ENCODE results near the gene ANAPC2.

DNA sequence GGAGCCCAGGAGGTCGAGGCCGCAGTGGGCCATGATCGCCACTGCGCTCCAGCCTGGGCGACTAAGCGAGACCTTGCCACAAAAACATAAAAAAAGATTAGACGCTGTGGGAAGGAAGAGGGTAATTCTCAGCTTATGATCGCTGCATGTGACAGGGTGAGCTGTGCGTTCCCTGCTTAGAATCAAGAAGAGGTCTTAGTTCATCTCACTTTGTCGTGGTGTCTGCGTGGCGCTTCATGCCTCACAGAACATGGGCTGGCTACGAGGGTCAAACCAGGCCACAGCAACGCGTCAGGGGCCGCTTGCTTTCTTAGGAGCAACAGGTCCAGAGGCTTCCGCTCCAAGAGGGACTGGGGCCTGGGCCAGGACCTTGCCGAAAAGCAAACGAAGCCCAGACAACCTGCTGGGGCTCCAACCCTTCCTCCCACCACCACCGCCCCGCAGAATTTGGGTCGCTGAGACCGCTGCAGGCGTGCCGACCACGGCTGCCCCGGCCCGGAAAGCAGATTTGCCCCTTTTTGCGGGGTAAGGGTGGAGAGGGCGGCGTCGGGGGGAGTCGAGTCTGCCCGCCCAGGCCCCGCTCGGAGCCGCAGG, 59.4 kb downstream of the ANAPC2 start:
- TF ChIP-seq, protein P1, sequence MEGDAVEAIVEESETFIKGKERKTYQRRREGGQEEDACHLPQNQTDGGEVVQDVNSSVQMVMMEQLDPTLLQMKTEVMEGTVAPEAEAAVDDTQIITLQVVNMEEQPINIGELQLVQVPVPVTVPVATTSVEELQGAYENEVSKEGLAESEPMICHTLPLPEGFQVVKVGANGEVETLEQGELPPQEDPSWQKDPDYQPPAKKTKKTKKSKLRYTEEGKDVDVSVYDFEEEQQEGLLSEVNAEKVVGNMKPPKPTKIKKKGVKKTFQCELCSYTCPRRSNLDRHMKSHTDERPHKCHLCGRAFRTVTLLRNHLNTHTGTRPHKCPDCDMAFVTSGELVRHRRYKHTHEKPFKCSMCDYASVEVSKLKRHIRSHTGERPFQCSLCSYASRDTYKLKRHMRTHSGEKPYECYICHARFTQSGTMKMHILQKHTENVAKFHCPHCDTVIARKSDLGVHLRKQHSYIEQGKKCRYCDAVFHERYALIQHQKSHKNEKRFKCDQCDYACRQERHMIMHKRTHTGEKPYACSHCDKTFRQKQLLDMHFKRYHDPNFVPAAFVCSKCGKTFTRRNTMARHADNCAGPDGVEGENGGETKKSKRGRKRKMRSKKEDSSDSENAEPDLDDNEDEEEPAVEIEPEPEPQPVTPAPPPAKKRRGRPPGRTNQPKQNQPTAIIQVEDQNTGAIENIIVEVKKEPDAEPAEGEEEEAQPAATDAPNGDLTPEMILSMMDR (IDR thresholded peaks at IDR 0.05 in 4 of 5, conservative IDR thresholded peaks at IDR 0.05 in 1 of 5) = no peak
- TF ChIP-seq POLR2A (IDR thresholded peaks at IDR 0.05) = no peak

All from gastrocnemius medialis (tissue), 4 donors.